Type B pancreatic cell (in vitro differentiated cells): Measurements from ENCODE around the gene RPS10. TPM values are rescaled to one million over a fixed set of nuclear protein-coding genes. Genes with fewer than 3 reads are reported as not detected.

Source experiments
- DNase-seq: peaks from one replicate; pipeline ENCODE4 v3.0.0; 2021; ENCODE audit warnings: mixed read lengths; ENCODE audit not compliant: unreplicated experiment; ENCODE audit errors: extremely low spot score
- H3K27ac Mint-ChIP-seq: 2 replicates; pipeline ENCODE4 v1.8.0; 2021; ENCODE audit warnings: mild to moderate bottlenecking, mixed read lengths
- H3K27me3 Mint-ChIP-seq: 2 replicates; pipeline ENCODE4 v1.8.0; 2021; ENCODE audit warnings: mixed read lengths
- H3K36me3 Mint-ChIP-seq: 2 replicates; pipeline ENCODE4 v1.8.0; 2021; ENCODE audit warnings: mixed read lengths
- H3K4me1 Mint-ChIP-seq: one replicate; pipeline ENCODE4 v1.8.0; 2021; ENCODE audit warnings: mixed read lengths; ENCODE audit not compliant: unreplicated experiment
- H3K4me3 Mint-ChIP-seq: 2 replicates; pipeline ENCODE4 v1.8.0; 2021; ENCODE audit warnings: mild to moderate bottlenecking, mixed read lengths
- H3K9me3 Mint-ChIP-seq: 2 replicates; pipeline ENCODE4 v1.8.0; 2021; ENCODE audit warnings: mixed read lengths
- CTCF ChIP-seq: fragments of 200-600 bp; sonication (generic); conservative IDR thresholded peaks from 2 replicates; pipeline ENCODE4 v1.5.0; 2021; ENCODE audit warnings: antibody characterized with exemption, mild to moderate bottlenecking
- total RNA-seq: library from RNA; stranded (reverse); gene quantifications from 2 replicates; pipeline ENCODE4 v1.2.1, GENCODE V29; 2021; ENCODE audit warnings: low replicate concordance

The RPS10 gene
- total RNA-seq, 1 donor from 2014 or later = 1,590 TPM

- peaks cover 7% of the 10 kb centered on the region for H3K36me3 Mint-ChIP-seq
- no peak for TF ChIP-seq CTCF
- peak overlapping the region; percentile 61 for H3K27ac Mint-ChIP-seq
- no peak for DNase-seq
- H3K4me3 Mint-ChIP-seq = no peak overlapping the region
- H3K27me3 Mint-ChIP-seq = no peaks in the 10 kb centered on the region
- H3K9me3 Mint-ChIP-seq = no peaks in the 10 kb centered on the region
- H3K4me1 Mint-ChIP-seq = peaks cover 37% of the 10 kb centered on the region
These were observed 40.1 kb downstream of the RPS10 start for GRCh38 chr6:34385793-34386195.

- no peaks in the 10 kb centered on the region for H3K9me3 Mint-ChIP-seq
- H3K4me3 Mint-ChIP-seq = no peak overlapping the region
- H3K27me3 Mint-ChIP-seq = no peaks in the 10 kb centered on the region
- DNase-seq = no peak
- H3K36me3 Mint-ChIP-seq = peaks cover 13% of the 10 kb centered on the region
- H3K4me1 Mint-ChIP-seq = peaks cover 37% of the 10 kb centered on the region
- no peak for TF ChIP-seq CTCF
- H3K27ac Mint-ChIP-seq = no peak overlapping the region
These were observed 41.3 kb downstream of the RPS10 start for GRCh38 chr6:34384321-34385153.

- no peak overlapping the region for H3K4me3 Mint-ChIP-seq
These were observed 42.1 kb downstream of the RPS10 start for GRCh38 chr6:34383656-34384320.

GRCh38 chr6:34383161-34383631 is 42.7 kb downstream of the RPS10 start:
- Mint-ChIP-seq H3K4me3 (no peak overlapping the region), H3K27me3 (no peaks in the 10 kb centered on the region), H3K27ac (peak overlapping the region; percentile 1), H3K9me3 (no peaks in the 10 kb centered on the region), H3K36me3 (peaks cover 13% of the 10 kb centered on the region), H3K4me1 (peaks cover 29% of the 10 kb centered on the region)
- TF ChIP-seq CTCF = no peak
- no peak for DNase-seq

More at GRCh38 chr6:34383656-34384320, 42.1 kb downstream of the RPS10 start:
- DNase-seq = no peak
- no peaks in the 10 kb centered on the region for H3K9me3 Mint-ChIP-seq
- H3K4me1 Mint-ChIP-seq = peaks cover 31% of the 10 kb centered on the region
- peaks cover 13% of the 10 kb centered on the region for H3K36me3 Mint-ChIP-seq
- H3K27ac Mint-ChIP-seq = peak overlapping the region; percentile 1
- TF ChIP-seq CTCF = no peak
- no peaks in the 10 kb centered on the region for H3K27me3 Mint-ChIP-seq

- no peak for TF ChIP-seq CTCF
- H3K27me3 Mint-ChIP-seq = no peaks in the 10 kb centered on the region
- H3K9me3 Mint-ChIP-seq = no peaks in the 10 kb centered on the region
- H3K36me3 Mint-ChIP-seq = peaks cover 13% of the 10 kb centered on the region
- no peak for DNase-seq
- H3K4me1 Mint-ChIP-seq = peaks cover 23% of the 10 kb centered on the region
- H3K27ac Mint-ChIP-seq = no peak overlapping the region
- no peak overlapping the region for H3K4me3 Mint-ChIP-seq
These were observed 44.8 kb downstream of the RPS10 start for GRCh38 chr6:34381081-34381480.
